ENCODE measurements around the gene CC2D1B. TPM values are rescaled to one million over a fixed set of nuclear protein-coding genes. Genes with fewer than 3 reads are reported as not detected.

The CC2D1B gene
- polyA plus RNA-seq, 3 donors, result 1.7 to 17.5 (median 2.4) TPM

GRCh38 chr1:52332411-52332810, 33.6 kb downstream of the CC2D1B start:
- Histone ChIP-seq H3K79me2 (ENCODE audit: insufficient read depth, low read length) (no peaks in the 10 kb centered on the region), H3K36me3 (replicated peaks in 1 of 2; ENCODE audit: control insufficient read depth in 1 of 2, insufficient read depth in 2 of 2, low read length in 2 of 2) (no peaks in the 10 kb centered on the region), H4K20me1 (ENCODE audit: insufficient read depth, low read length) (no peaks in the 10 kb centered on the region), H3K4me1 (ENCODE audit: control insufficient read depth in 1 of 2, insufficient read depth in 2 of 2, low read length in 2 of 2) (no peaks in the 10 kb centered on the region), H3K4me2 (replicated peaks; ENCODE audit: extremely low read depth, low read length, poor library complexity, severe bottlenecking) (no peak overlapping the region), H3K27me3 (ENCODE audit: control insufficient read depth in 2 of 2, insufficient read depth in 2 of 2, low read length in 2 of 2) (no peaks in the 10 kb centered on the region), H3K9ac (ENCODE audit: insufficient read depth, low read length, poor library complexity, severe bottlenecking) (no peak overlapping the region), H3K9me3 (replicated peaks in 1 of 2; ENCODE audit: control insufficient read depth in 1 of 2, insufficient read depth in 1 of 2, low read length in 2 of 2) (no peaks in the 10 kb centered on the region), H3K4me3 (replicated peaks in 1 of 3; ENCODE audit: low read depth in 2 of 3, low read length in 3 of 3) (no peak overlapping the region), H2AFZ (ENCODE audit: insufficient read depth, low read depth, low read length, poor library complexity, severe bottlenecking) (no peak overlapping the region), H3K27ac (ENCODE audit: low read depth in 1 of 2, low read length in 2 of 2) (no peak overlapping the region)
- H3K27me3 Mint-ChIP-seq (ENCODE audit: low read depth in 3 of 3), result peaks cover 0 to 3% (median 0%) of the 10 kb centered on the region in 3 donors
- H3K9me3 Mint-ChIP-seq, result no peaks in the 10 kb centered on the region
- WGBS (ENCODE audit: insufficient coverage), result no CpG with 5 or more reads among the region's 1 CpG
- TF ChIP-seq CTCF (IDR thresholded peaks at IDR 0.05), result no peak
- no peaks in the 10 kb centered on the region for H3K36me3 Mint-ChIP-seq
- intact Hi-C loops (cut with micrococcal nuclease), result no loop called here
- DNase-seq, result no peak
- no peak overlapping the region for H3K4me3 Mint-ChIP-seq
- H3K27ac Mint-ChIP-seq, result no peak overlapping the region
- no peaks in the 10 kb centered on the region for H3K4me1 Mint-ChIP-seq

DNA sequence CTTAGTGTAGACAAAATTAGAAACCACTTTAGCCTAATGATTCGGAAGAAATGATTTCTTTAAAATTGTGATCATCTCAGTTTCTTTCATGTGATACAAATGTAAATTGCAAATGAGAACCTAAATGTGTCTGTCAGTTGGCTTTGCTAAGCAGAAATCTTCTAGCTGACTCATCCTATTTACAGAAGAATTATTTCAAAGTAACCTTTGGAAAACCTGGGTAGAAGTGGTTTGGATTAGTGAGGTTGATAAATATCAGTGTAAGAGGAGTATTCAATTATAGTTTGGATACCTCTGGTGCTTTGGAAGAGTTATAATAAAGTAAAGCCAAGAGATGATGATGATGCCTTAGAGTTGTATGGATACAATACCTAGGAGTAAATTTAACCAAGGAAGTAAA, 37.4 kb downstream of the CC2D1B start:
- H3K4me3 Mint-ChIP-seq, result no peak overlapping the region
- intact Hi-C loops (cut with micrococcal nuclease), result no loop called here
- Histone ChIP-seq H3K27me3 (ENCODE audit: control insufficient read depth in 2 of 2, insufficient read depth in 2 of 2, low read length in 2 of 2) (no peaks in the 10 kb centered on the region), H3K27ac (ENCODE audit: low read depth in 1 of 2, low read length in 2 of 2) (no peak overlapping the region), H3K4me2 (replicated peaks; ENCODE audit: extremely low read depth, low read length, poor library complexity, severe bottlenecking) (no peak overlapping the region), H3K79me2 (ENCODE audit: insufficient read depth, low read length) (no peaks in the 10 kb centered on the region), H2AFZ (ENCODE audit: insufficient read depth, low read depth, low read length, poor library complexity, severe bottlenecking) (no peak overlapping the region), H3K9ac (ENCODE audit: insufficient read depth, low read length, poor library complexity, severe bottlenecking) (no peak overlapping the region), H4K20me1 (ENCODE audit: insufficient read depth, low read length) (no peaks in the 10 kb centered on the region), H3K4me1 (ENCODE audit: control insufficient read depth in 1 of 2, insufficient read depth in 2 of 2, low read length in 2 of 2) (no peaks in the 10 kb centered on the region), H3K36me3 (replicated peaks in 1 of 2; ENCODE audit: control insufficient read depth in 1 of 2, insufficient read depth in 2 of 2, low read length in 2 of 2) (no peaks in the 10 kb centered on the region), H3K9me3 (replicated peaks in 1 of 2; ENCODE audit: control insufficient read depth in 1 of 2, insufficient read depth in 1 of 2, low read length in 2 of 2) (no peaks in the 10 kb centered on the region), H3K4me3 (replicated peaks in 1 of 3; ENCODE audit: low read depth in 2 of 3, low read length in 3 of 3) (no peak overlapping the region)
- TF ChIP-seq CTCF (IDR thresholded peaks at IDR 0.05), result no peak
- H3K27me3 Mint-ChIP-seq (ENCODE audit: low read depth in 3 of 3), result peaks cover 3% of the 10 kb centered on the region in 3 donors
- DNase-seq, result no peak
- H3K36me3 Mint-ChIP-seq, result no peaks in the 10 kb centered on the region
- no peaks in the 10 kb centered on the region for H3K9me3 Mint-ChIP-seq
- WGBS (ENCODE audit: insufficient coverage), result no CpG with 5 or more reads among the region's 1 CpG
- H3K4me1 Mint-ChIP-seq, result no peaks in the 10 kb centered on the region
- H3K27ac Mint-ChIP-seq, result no peak overlapping the region

Data from CD14-positive monocyte (primary cell).